HCT116 (cell line): ENCODE results near the gene WTAP. TPM values are rescaled to one million over a fixed set of nuclear protein-coding genes. Genes with fewer than 3 reads are reported as not detected.
A peak's percentile ranks its signal among the peaks of the same experiment; 100 is the strongest.

ENCODE experiments used
- ATAC-seq: fragments of 200-7000 bp; cut with Tn5 transposase; 2 replicates; pipeline ENCODE4 v1.9.1; 2020; ENCODE audit warnings: mild to moderate bottlenecking, moderate library complexity
- BruUV-seq: library from RNA; stranded (reverse); fragments of 400-500 nt; replicated peaks from 2 replicates; lab custom pipeline; 2021; lab: Mats Ljungman, UMichigan
- CTCF ChIA-PET: fragments of 300-600 bp; sonication (Branson Sonifier 250); formaldehyde crosslinking; loops from one replicate; lab custom pipeline; 2021; ENCODE audit warnings: antibody characterized with exemption; lab: Charles Lee
- POLR2A ChIA-PET: fragments of 300-600, 350-600 bp; sonication (Branson Sonifier 250); formaldehyde crosslinking; loops from one replicate; lab custom pipeline; 2021; ENCODE audit warnings: antibody characterized with exemption; lab: Charles Lee
- RAD21 ChIA-PET, 2 experiments: fragments of 300-600 bp; sonication (Branson Sonifier 250); formaldehyde crosslinking; loops; one replicate each; lab custom pipeline; 2023; ENCODE audit warnings: low total read pairs in 2 of 2; ENCODE audit not compliant: uncharacterized antibody in 2 of 2, unreplicated experiment in 2 of 2, low non-redundant PET in 1 of 2; lab: Charles Lee
- DNase-seq: peaks from one replicate; pipeline ENCODE4 v3.0.0-alpha.2; 2010; ENCODE audit warnings: low read depth, low spot score
- H2AFZ ChIP-seq: fragments of 200-600 bp; shearing (Covaris generic), sonication (generic); 2 replicates; pipeline ENCODE4 v1.6.1; 2017; ENCODE audit warnings: low read depth, mixed run types, mixed read lengths, antibody characterized with exemption, low read length; ENCODE audit not compliant: poor library complexity, severe bottlenecking
- H3K27ac ChIP-seq: 2 replicates; pipeline ENCODE4 v1.5.1; 2012; ENCODE audit warnings: low read depth, low read length
- H3K27me3 ChIP-seq: fragments of 200-600 bp; sonication (generic); 2 replicates; pipeline ENCODE4 v1.6.1; 2016; ENCODE audit warnings: mixed run types, low read length, mixed read lengths; ENCODE audit not compliant: insufficient read depth
- H3K36me3 ChIP-seq, 2 experiments: fragments of 200-500 bp in 1 of 2; fragments of 200-600 bp in 1 of 2; sonication (Bioruptor generic) in 1 of 2; sonication (generic) in 1 of 2; 2 replicates each; pipeline versions ENCODE4 v1.5.1 to v1.6.1; 2014 to 2016; ENCODE audit warnings: low read length in 2 of 2, inconsistent platforms in 1 of 2, mixed read lengths in 1 of 2, mixed run types in 1 of 2; ENCODE audit not compliant: insufficient read depth in 2 of 2, control insufficient read depth in 1 of 2
- H3K4me1 ChIP-seq, 2 experiments: fragments of 200-600 bp in 1 of 2; sonication (generic) in 1 of 2; 2 replicates each; pipeline versions ENCODE4 v1.5.1 to v1.6.1; 2012 to 2017; ENCODE audit warnings: low read length in 2 of 2, inconsistent platforms in 1 of 2, mild to moderate bottlenecking in 1 of 2, mixed read lengths in 1 of 2, mixed run types in 1 of 2, moderate library complexity in 1 of 2; ENCODE audit not compliant: insufficient read depth in 2 of 2, control insufficient read depth in 1 of 2
- H3K4me2 ChIP-seq: fragments of 200-600 bp; sonication (generic); 2 replicates; pipeline ENCODE4 v1.6.1; 2017; ENCODE audit warnings: mixed run types, low read length, mixed read lengths
- H3K4me3 ChIP-seq, 2 experiments: fragments of 200-600 bp in 1 of 2; sonication (generic) in 1 of 2; replicated peaks in 1 of 2; 2 replicates each; pipeline ENCODE4 v1.5.1; 2011 to 2016; ENCODE audit warnings: low read length in 2 of 2, control low read depth in 1 of 2, low read depth in 1 of 2, mild to moderate bottlenecking in 1 of 2, mixed read lengths in 1 of 2, mixed run types in 1 of 2
- H3K79me2 ChIP-seq: fragments of 200-600 bp; sonication (generic); 2 replicates; pipeline ENCODE4 v1.6.1; 2017; ENCODE audit warnings: mild to moderate bottlenecking, mixed run types, low read length, moderate library complexity, mixed read lengths; ENCODE audit not compliant: insufficient read depth
- H3K9ac ChIP-seq: fragments of 200-600 bp; sonication (generic); 2 replicates; pipeline ENCODE4 v1.6.1; 2016; ENCODE audit warnings: low read length, mixed read lengths
- H3K9me2 ChIP-seq: fragments of 200-600 bp; sonication (generic), shearing (Covaris generic); 2 replicates; pipeline ENCODE4 v1.6.1; 2017; ENCODE audit warnings: mixed run types, mild to moderate bottlenecking, moderate library complexity; ENCODE audit not compliant: insufficient read depth
- H3K9me3 ChIP-seq, 2 experiments: fragments of 200-500 bp in 1 of 2; fragments of 200-600 bp in 1 of 2; sonication (Bioruptor generic) in 1 of 2; sonication (generic) in 1 of 2; 2 replicates each; pipeline ENCODE4 v1.6.1; 2014 to 2017; ENCODE audit warnings: low read length in 2 of 2, mixed read lengths in 2 of 2, inconsistent platforms in 1 of 2, low read depth in 1 of 2, mild to moderate bottlenecking in 1 of 2, mixed run types in 1 of 2, moderate library complexity in 1 of 2; ENCODE audit not compliant: control insufficient read depth in 1 of 2, insufficient read depth in 1 of 2
- H4K20me1 ChIP-seq: fragments of 200-600 bp; sonication (generic), shearing (Covaris generic); 2 replicates; pipeline ENCODE4 v1.6.1; 2017; ENCODE audit warnings: mixed run types, mild to moderate bottlenecking, moderate library complexity; ENCODE audit not compliant: insufficient read depth
- CEBPB ChIP-seq: IDR thresholded peaks from 2 replicates; pipeline ENCODE4 v1.6.1; 2012; ENCODE audit warnings: low read depth
- EZH2phosphoT487 ChIP-seq: fragments of 200-600 bp; IDR thresholded peaks from 2 replicates; pipeline ENCODE4 v1.6.1; 2018; ENCODE audit warnings: antibody characterized with exemption, borderline replicate concordance
- FOSL1 ChIP-seq: IDR thresholded peaks from 2 replicates; pipeline ENCODE4 v1.6.1; 2012; ENCODE audit warnings: low read depth
- JUND ChIP-seq: IDR thresholded peaks from 2 replicates; pipeline ENCODE4 v1.6.1; 2012
- RAD21 ChIP-seq: IDR thresholded peaks from 2 replicates; pipeline ENCODE4 v1.6.1; 2012; ENCODE audit warnings: low read depth, mild to moderate bottlenecking
- SIN3A ChIP-seq: IDR thresholded peaks from 2 replicates; pipeline ENCODE4 v1.6.1; 2012; ENCODE audit warnings: low read depth
- SP1 ChIP-seq: IDR thresholded peaks from 2 replicates; pipeline ENCODE4 v1.6.1; 2012; ENCODE audit warnings: low read depth
- SRF ChIP-seq: IDR thresholded peaks from 2 replicates; pipeline ENCODE4 v1.6.1; 2012; ENCODE audit warnings: low read depth
- TCF7L2 ChIP-seq: IDR thresholded peaks from 2 replicates; pipeline ENCODE4 v1.7.0; 2011; ENCODE audit warnings: borderline replicate concordance, inconsistent platforms; ENCODE audit not compliant: insufficient read depth, insufficient read length; ENCODE audit errors: extremely low read depth
- ZNF274 ChIP-seq: fragments of 200-500 bp; sonication (Bioruptor generic); IDR thresholded peaks from 2 replicates; pipeline ENCODE4 v1.6.1; 2014; ENCODE audit warnings: mild to moderate bottlenecking, low read depth, low read length, inconsistent platforms
- intact Hi-C: fragments of 100-400 bp; cut with micrococcal nuclease; formaldehyde crosslinking; loops from 2 replicates; pipeline ENCODE4 v1.10.0; 2022
- total RNA-seq: library from RNA; stranded (reverse); gene quantifications from one replicate; pipeline ENCODE4 v1.2.1, GENCODE V29; 2021; ENCODE audit not compliant: unreplicated experiment
- TF ChIP-seq, protein P1 (sequence below): IDR thresholded peaks from 2 replicates; pipeline ENCODE4 v1.6.1; 2012; ENCODE audit warnings: low read depth
- TF ChIP-seq, protein P2 (sequence below): IDR thresholded peaks from 2 replicates; pipeline ENCODE4 v1.6.1; 2012
- TF ChIP-seq, protein P3 (sequence below): IDR thresholded peaks from 2 replicates; pipeline ENCODE4 v1.6.1; 2012
- TF ChIP-seq, protein P4 (sequence below), 3 experiments: fragments of 200-600 bp in 1 of 3; sonication (generic) in 1 of 3; IDR thresholded peaks in 2 of 3; conservative IDR thresholded peaks in 1 of 3; 2 replicates each; pipeline ENCODE4 v1.5.1; 2012 to 2017; ENCODE audit warnings: low read depth in 2 of 3, low read length in 2 of 3, antibody characterized with exemption in 1 of 3, borderline replicate concordance in 1 of 3, control low read depth in 1 of 3, mild to moderate bottlenecking in 1 of 3, mixed read lengths in 1 of 3, mixed run types in 1 of 3, moderate library complexity in 1 of 3; ENCODE audit not compliant: insufficient read depth in 1 of 3

The WTAP gene
- total RNA-seq, 1 experiment from 2014 or later = 88.6 TPM

DNA sequence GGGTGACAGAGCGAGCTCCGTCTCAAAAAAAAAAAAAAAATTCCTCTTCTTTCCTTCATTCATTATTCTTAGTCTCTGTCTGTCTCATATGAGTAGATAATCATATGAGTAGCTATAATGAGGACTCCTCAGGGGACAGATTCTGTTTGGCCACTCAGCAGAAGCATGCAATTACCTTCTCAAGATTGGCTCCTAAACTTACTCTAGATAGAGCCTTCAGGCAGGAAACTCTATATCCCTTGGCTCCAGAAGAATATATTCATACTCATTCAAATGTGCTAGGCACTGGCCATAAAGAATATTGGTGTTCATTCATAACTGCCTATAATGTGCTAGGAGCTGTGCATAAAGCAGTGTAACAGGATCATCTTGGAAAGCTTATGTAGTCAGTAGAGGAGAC lies 32.3 kb downstream of the WTAP start (continued):
- TF ChIP-seq, protein P1, sequence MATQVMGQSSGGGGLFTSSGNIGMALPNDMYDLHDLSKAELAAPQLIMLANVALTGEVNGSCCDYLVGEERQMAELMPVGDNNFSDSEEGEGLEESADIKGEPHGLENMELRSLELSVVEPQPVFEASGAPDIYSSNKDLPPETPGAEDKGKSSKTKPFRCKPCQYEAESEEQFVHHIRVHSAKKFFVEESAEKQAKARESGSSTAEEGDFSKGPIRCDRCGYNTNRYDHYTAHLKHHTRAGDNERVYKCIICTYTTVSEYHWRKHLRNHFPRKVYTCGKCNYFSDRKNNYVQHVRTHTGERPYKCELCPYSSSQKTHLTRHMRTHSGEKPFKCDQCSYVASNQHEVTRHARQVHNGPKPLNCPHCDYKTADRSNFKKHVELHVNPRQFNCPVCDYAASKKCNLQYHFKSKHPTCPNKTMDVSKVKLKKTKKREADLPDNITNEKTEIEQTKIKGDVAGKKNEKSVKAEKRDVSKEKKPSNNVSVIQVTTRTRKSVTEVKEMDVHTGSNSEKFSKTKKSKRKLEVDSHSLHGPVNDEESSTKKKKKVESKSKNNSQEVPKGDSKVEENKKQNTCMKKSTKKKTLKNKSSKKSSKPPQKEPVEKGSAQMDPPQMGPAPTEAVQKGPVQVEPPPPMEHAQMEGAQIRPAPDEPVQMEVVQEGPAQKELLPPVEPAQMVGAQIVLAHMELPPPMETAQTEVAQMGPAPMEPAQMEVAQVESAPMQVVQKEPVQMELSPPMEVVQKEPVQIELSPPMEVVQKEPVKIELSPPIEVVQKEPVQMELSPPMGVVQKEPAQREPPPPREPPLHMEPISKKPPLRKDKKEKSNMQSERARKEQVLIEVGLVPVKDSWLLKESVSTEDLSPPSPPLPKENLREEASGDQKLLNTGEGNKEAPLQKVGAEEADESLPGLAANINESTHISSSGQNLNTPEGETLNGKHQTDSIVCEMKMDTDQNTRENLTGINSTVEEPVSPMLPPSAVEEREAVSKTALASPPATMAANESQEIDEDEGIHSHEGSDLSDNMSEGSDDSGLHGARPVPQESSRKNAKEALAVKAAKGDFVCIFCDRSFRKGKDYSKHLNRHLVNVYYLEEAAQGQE = no peak
- TF ChIP-seq, protein P2, sequence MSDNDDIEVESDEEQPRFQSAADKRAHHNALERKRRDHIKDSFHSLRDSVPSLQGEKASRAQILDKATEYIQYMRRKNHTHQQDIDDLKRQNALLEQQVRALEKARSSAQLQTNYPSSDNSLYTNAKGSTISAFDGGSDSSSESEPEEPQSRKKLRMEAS = no peak
- TF ChIP-seq TCF7L2 (no peak), FOSL1 (no peak), CEBPB (no peak)
- TF ChIP-seq, protein P3, sequence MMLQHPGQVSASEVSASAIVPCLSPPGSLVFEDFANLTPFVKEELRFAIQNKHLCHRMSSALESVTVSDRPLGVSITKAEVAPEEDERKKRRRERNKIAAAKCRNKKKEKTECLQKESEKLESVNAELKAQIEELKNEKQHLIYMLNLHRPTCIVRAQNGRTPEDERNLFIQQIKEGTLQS = no peak

DNA sequence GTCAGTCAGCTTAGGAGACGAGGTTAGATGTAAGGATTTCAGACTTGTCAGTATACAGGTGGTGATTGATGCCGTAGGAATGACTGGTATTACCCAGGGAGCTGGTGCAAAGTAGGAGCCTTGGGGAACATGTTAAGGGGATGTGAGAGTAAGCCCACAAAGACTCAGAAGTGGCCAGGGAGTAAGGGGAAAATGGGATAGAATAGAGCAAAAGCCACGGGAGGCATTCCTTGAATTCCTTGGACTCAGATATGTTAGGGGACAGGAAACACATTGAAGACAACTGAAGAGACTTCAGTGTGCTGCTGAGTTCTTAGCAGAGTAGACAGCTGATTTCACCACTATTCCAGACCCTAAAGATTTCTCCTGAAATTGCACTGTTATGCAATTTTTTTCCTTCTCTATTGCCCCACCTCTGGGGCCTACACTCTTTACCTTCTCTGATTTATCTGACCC lies 33.3 kb downstream of the WTAP start:
- H3K27ac ChIP-seq = peak overlapping the region; percentile 96; the same call in 1 of the 2 replicates
- intact Hi-C loops = no loop called here
- no peak for DNase-seq
- peaks cover 4 to 47% of the 10 kb centered on the region in 2 experiments; a peak in 3 of 4 replicates for H3K4me1 ChIP-seq
- BruUV-seq = no TSS peak
- ChIA-PET RAD21 (no interaction called here), CTCF (no interaction called here), POLR2A (interaction anchor here (2.1 kb wide), 2 partner anchors 30 to 34 kb away, joined by 7 to 11 read pairs; partner anchors contain the start of genes MRPL18, TCP1 and WTAP)
- no peaks in the 10 kb centered on the region for H3K27me3 ChIP-seq
- no peak overlapping the region; a peak in 1 of 4 replicates for H3K4me3 ChIP-seq
- no peak overlapping the region for H2AFZ ChIP-seq
- no peak for ATAC-seq
- 0 out of 2 replicates have a peak overlapping the region, but pooled peaks have one; percentile 13 for H3K9ac ChIP-seq
- H3K9me3 ChIP-seq = no peaks in the 10 kb centered on the region
- H3K9me2 ChIP-seq = no peaks in the 10 kb centered on the region
- TF ChIP-seq ZNF274 = no peak
- no peak for TF ChIP-seq CEBPB
- no peak for TF ChIP-seq JUND
- no peak for TF ChIP-seq EZH2phosphoT487
- TF ChIP-seq, protein P4, sequence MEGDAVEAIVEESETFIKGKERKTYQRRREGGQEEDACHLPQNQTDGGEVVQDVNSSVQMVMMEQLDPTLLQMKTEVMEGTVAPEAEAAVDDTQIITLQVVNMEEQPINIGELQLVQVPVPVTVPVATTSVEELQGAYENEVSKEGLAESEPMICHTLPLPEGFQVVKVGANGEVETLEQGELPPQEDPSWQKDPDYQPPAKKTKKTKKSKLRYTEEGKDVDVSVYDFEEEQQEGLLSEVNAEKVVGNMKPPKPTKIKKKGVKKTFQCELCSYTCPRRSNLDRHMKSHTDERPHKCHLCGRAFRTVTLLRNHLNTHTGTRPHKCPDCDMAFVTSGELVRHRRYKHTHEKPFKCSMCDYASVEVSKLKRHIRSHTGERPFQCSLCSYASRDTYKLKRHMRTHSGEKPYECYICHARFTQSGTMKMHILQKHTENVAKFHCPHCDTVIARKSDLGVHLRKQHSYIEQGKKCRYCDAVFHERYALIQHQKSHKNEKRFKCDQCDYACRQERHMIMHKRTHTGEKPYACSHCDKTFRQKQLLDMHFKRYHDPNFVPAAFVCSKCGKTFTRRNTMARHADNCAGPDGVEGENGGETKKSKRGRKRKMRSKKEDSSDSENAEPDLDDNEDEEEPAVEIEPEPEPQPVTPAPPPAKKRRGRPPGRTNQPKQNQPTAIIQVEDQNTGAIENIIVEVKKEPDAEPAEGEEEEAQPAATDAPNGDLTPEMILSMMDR (IDR thresholded peaks at IDR 0.05 in 2 of 3, conservative IDR thresholded peaks at IDR 0.05 in 1 of 3; ENCODE audit: borderline replicate concordance in 1 of 3, insufficient read depth in 1 of 3, low read depth in 2 of 3, low read length in 2 of 3) = no peak
- TF ChIP-seq, protein P3 = no peak
- no peak for TF ChIP-seq FOSL1
- no peak for TF ChIP-seq SIN3A
- no peak for TF ChIP-seq SP1
- TF ChIP-seq RAD21 = no peak
- no peak for TF ChIP-seq SRF
- no peaks in the 10 kb centered on the region for H4K20me1 ChIP-seq
- H3K36me3 ChIP-seq = peaks cover 2 to 19% of the 10 kb centered on the region in 2 experiments; a peak in 3 of 4 replicates
- H3K4me2 ChIP-seq = peak overlapping the region; percentile 96
- peaks cover 12% of the 10 kb centered on the region for H3K79me2 ChIP-seq
